GM19395 (cell line): ENCODE data around the gene DCLK2.

ENCODE experiments used
- ATAC-seq: cut with Tn5 transposase; IDR thresholded peaks from one replicate; pipeline ENCODE4 v1.9.1; 2021; ENCODE audit warnings: mild to moderate bottlenecking, moderate library complexity; ENCODE audit not compliant: unreplicated experiment

The DCLK2 gene

DNA sequence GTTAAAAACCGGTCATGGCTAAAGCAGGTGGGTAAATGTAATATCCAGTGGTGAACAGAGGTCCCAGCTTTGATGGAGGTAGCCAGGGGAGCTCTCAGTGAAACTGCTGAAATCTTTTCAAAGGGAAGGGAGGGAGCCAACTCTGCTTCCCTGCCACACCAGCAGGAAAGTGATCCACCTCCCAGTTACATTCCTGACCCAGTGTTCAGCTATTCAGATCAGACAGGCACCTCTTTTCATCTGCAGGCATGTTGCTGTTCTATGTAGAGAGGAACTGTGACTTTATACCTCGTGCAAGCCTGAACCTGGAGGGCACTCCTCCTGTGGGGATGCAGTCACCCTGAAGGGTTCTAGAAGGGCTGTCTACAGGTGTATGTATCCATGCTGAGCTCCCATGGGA is 37.6 kb downstream of the DCLK2 start:
- ATAC-seq: no peak

GRCh38 chr4:150116506-150116905 is 38.3 kb downstream of the DCLK2 start:
- ATAC-seq: no peak

- ATAC-seq: no peak
These were observed 38.8 kb downstream of the DCLK2 start for GRCh38 chr4:150117094-150117493.

DNA sequence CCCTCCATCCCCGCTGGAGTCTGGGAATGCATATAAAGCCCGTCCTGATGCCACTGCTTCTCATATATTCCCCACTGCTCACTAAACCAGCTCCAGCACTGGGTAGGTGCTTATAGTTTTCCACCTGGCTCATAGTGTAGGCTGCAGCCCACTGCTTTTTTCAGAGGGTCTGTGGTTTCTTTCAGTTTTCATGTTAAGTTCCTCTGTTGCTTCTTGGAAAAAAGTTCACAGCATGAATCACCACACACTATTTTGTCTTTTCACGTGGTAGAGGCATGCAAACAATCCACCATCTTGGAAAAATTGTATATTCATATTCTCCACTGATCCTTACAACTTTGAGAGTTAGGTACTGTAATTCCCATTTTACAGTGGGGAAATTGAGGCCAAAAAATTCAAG is 39.4 kb downstream of the DCLK2 start:
- ATAC-seq: no peak

- no peak for ATAC-seq
These were observed 41.2 kb downstream of the DCLK2 start for GRCh38 chr4:150119492-150119891.

DNA sequence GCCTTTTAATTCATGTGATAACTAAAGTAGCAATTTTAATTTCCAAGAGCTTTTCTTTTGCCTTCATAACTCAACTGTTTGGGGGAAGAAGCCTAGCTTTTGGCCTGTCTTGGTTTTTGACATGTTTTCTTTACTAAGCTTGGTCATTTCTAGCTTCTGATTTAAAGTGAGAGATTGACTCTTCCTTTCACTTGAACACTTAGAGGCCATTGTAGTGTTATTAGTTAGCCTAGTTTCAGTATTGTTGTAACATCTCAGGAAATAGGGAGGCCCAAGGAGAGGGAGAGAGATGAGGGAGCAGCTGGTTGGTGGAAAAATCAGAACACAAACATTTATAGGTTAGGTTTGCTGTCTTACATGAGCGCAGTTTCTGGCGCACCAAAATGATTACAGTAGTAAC is 44.8 kb downstream of the DCLK2 start:
- ATAC-seq: no peak

DNA sequence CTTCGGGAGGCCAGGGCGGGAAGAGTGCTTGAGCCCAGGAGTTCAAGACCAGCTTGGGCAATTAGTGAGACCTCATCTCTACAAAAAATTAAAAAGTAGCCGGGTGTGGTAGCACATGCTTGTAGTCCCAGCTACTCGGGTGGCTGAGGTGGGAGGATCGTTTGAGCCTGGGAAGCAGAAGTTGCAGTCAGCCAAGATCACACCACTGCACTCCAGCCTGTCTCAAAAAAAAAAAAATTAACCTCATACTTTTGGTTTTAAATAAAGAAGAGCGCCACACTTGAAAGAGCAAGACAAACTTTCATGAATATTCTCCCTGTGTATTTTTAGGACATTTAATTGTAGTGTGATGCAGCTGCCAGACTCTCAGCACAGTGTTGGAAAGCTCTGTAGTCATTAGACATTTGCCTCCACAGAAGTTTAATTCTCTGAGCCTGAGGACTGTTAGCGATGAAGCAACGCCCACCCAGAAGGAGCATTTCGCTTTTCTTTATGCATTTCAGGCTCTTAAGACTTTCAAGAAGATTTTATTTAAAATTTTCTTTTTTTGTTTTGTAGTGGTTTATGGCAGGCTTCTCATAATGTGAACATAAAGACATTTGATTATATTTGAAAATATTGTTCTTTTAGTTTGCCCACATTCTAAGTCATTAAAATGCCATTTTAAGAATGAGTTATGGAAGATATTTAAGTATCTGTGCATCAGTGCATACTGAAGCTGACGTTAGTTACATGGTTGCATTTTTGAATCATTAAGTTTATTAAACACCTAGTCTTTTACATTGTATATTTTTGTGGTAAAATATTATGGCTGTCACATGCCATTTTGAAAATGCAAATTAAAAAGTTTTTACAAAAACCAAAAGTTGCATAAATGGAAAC is 45.8 kb downstream of the DCLK2 start:
- no peak for ATAC-seq

DNA sequence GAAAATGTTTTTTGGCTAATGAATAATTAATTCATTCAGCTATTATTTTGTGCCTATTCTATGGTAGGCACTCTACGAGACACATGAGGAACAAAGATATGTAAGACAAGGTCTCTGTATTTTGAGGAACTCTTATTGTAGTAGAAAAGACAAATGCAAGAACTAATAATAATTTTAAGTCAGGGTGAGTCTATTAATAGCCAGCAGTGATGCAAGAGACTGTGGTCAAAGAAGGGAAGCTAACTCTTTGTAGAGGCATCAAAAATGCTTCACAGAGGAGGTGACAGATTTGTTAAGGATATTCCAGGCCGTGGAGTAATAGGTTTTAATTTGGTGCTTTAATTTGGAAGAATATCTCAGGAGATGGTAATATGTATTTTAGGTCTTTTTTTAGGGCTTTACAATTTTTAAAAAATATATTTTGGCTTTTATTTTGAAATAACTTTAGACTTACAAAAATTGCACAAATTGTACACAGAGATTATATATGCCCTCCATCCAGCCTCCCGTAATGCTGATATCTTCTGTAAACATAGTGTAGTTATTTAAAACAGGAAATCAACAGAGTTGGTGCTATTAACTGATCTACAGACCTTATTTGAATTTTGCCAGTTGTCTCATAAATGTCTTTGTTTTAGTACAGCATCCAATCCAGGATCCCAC is 48.1 kb downstream of the DCLK2 start:
- peak; percentile 59 for ATAC-seq

- ATAC-seq: peak; percentile 63
These were observed 48.6 kb downstream of the DCLK2 start for GRCh38 chr4:150126864-150127203.

- ATAC-seq: no peak
These were observed 49.5 kb downstream of the DCLK2 start for GRCh38 chr4:150127757-150128156.

DNA sequence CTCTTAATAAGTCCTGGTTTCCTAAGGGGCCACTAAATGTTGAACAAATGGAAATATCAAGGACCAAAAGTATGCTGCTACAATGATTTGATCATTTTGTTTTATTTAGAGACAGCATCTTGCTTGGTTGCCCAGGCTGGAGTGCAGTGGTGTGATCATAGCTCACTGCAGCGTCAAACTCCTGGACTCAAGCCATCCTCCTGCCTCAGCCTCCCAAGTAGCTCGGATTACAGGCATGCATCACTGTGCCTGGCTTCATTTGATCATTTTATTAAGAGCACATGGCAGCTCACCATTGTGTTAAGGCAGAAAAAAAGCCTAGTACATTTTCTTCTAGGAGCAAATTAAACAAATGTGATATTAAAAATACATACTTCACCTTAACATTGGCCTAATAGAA is 52.7 kb downstream of the DCLK2 start:
- ATAC-seq: no peak

DNA sequence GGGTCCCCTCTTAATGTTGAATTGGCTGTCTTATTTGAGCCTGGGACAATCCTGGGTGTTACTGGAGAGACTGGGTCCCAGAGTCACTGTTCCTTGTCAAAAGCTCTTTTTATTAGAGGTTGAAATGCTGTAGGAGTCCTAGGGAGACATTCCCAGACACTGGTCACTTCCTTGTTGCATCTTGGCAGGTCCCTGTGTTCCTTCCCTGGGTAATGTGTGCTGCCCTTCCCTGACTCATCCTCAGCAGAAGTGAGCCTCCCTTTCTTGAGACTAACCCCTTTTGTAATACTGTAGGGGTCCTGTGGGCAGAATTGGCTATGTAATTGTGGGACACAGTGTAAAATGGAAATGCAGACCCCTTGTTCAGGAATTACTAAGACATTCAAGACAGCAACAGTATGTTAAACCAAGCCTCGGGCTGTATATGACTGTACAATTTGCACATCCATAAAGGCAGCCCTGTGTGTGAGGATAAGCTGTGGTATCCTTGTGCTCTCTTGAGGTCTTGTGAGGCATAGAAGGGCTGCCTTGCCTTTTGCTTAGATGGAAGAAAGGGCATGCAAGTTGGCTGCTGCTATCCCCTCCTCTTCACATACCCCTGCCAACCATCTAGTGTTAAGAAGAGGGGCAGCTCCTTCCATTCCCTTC is 53.5 kb downstream of the DCLK2 start:
- no peak for ATAC-seq

- ATAC-seq: no peak
These were observed 55.4 kb downstream of the DCLK2 start for GRCh38 chr4:150133605-150134004.

GRCh38 chr4:150135134-150135772 is 57.0 kb downstream of the DCLK2 start:
- ATAC-seq: no peak

DNA sequence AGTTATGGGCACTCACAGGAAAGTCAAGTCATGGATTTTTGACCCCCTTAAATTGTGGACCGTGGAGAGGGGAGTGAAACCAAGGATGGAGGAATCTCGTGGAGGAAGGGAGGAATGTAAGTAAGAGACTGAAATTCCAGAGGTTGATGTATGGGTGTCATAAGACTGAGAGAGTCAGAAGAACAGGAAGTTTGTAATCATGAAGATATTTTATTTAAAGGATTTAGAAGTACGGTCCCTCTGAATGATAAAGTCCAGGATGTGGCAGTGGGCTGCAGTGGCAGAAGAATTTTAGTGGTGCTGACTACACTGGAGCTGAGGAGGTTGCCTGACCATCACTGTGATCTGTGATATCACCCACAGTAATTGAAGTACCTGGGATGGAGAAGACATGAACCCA is 57.8 kb downstream of the DCLK2 start:
- no peak for ATAC-seq

DNA sequence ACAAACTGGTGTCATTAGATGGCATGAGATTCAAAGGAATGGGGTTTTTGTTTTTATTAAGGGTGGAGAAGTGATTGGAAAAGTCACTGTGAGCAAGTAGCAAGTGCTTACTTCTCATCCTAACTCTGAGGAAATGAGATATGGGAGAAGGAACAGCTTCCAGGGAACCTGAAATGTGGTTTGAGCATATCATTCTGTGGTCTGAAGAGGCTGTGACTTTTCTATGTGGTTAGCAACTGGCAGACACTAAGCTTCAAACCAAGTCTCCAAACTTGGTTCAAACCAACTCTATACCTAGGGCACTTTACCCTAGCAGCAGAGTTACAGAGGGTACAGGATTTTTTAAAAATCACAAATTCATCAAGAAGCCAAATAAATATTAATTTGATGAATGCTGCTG is 58.2 kb downstream of the DCLK2 start:
- no peak for ATAC-seq

DNA sequence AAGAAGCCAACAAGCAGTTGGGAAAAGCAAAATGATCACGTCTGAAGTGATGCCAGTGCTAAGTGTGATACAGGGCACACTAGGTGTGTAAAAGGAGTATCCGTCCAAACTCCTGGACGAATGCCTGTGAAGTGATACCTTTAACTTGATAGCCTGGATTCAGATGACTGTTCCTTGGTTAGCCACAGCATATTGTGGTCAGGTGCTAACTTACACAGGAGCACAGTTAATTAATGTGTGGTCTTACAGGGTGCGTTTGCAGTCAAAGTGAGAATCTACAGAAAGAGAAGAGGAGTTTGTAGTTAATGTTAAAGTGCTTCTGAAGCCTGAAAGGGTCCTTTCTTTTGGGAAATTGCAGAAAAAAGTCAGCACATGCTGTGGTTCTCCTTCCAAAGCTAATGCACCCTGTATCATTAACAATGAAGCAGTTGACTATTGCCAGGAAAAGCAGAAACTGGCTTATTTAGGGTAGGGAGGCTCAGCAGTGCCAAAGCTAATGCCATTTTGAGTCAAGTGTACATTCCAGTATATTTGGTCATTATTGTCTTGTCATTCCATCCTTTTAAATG is 61.1 kb downstream of the DCLK2 start:
- ATAC-seq: no peak

DNA sequence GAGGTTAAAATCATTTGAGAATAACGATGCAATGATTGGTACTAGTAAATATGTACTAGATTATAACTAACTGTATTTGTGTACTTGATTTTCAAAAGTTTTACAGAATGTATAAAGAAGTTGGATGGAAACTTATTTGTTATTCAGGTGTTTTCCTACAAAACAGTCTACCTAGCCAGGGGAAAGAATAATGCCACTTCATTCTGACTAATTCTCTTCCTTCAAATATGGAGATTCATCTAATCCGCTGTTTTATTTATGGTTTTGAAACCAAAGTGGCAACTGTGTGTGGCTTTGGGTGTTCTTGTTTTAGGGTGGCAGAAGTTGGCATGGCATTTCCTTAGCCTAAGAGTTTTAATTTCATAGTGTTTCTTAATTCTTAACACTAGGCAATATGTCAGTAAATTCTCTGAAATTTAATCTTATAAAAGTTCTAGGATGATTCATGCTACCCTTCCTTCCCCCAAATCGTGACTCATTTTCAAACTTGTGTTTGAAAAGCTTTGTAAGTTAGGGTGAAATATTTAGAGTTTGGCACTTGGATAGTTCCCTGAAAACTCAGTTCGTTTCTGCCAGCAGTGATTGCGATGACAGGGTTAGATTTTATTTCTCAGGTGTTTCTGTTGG is 62.6 kb downstream of the DCLK2 start:
- ATAC-seq: no peak

GRCh38 chr4:150141756-150142155 is 63.5 kb downstream of the DCLK2 start:
- no peak for ATAC-seq

- no peak for ATAC-seq
These were observed 64.6 kb downstream of the DCLK2 start for GRCh38 chr4:150142831-150143230.
